GM12865 (cell line): Measurements from ENCODE around the gene SCNN1B.

ENCODE experiments used
- DNase-seq: peaks from one replicate; pipeline ENCODE4 v3.0.0; 2010; ENCODE audit warnings: low read depth
- H3K4me3 ChIP-seq: 2 replicates; pipeline ENCODE4 v1.5.1; 2011; ENCODE audit warnings: mild to moderate bottlenecking, low read depth, low read length, control low read depth
- TF ChIP-seq, protein P1 (sequence below): IDR thresholded peaks from 2 replicates; pipeline ENCODE4 v1.5.1; 2011; ENCODE audit warnings: low read length, control low read depth, low read depth, inconsistent platforms; ENCODE audit not compliant: insufficient read depth; ENCODE audit errors: missing control alignments

SCNN1B gene

DNA sequence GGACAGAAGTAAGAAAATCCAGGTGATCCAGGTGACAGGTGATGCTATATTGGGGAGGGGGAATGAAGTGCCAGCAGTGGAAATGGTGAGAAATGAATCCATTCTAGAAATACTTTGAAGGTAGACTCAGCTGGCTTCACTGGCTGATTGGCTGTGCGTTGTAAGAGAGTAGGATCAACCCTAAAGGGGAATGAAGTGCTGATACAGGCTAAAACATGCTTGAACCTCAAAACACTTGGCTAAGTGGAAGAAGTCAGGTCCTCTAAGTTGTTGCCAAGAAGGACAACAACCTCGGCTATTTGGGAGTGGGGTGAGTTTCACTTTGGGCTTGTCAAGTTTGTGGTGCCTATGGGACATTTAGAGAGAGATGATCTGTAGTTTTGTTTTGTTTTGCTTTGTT is 24.1 kb upstream of the SCNN1B start:
- no peak for DNase-seq
- TF ChIP-seq, protein P1, sequence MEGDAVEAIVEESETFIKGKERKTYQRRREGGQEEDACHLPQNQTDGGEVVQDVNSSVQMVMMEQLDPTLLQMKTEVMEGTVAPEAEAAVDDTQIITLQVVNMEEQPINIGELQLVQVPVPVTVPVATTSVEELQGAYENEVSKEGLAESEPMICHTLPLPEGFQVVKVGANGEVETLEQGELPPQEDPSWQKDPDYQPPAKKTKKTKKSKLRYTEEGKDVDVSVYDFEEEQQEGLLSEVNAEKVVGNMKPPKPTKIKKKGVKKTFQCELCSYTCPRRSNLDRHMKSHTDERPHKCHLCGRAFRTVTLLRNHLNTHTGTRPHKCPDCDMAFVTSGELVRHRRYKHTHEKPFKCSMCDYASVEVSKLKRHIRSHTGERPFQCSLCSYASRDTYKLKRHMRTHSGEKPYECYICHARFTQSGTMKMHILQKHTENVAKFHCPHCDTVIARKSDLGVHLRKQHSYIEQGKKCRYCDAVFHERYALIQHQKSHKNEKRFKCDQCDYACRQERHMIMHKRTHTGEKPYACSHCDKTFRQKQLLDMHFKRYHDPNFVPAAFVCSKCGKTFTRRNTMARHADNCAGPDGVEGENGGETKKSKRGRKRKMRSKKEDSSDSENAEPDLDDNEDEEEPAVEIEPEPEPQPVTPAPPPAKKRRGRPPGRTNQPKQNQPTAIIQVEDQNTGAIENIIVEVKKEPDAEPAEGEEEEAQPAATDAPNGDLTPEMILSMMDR = no peak

DNA sequence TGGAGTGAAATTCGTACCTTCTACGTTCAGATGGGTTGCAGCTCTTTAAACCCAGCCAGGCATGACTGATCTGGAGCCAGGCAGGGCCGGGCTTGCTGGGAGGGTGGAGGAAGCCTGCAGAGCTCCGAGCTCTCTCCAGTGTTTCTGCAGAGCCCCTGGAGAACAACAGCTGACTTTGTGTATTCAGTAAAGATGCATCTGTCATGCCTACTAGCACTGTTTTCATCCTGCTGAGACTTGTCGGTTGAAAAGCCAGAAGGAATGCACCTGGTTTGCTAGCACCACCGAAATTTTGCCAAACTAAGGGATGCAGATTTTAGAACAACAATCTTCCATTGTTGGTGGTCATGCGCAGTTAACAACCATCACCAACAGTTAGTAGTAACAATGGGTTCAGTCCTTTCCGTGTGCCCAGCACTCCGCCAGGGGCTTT is 22.4 kb upstream of the SCNN1B start:
- no peak for DNase-seq
- TF ChIP-seq, protein P1 = no peak

More for the DNA sequence above, 24.1 kb upstream of the SCNN1B start:
- H3K4me3 ChIP-seq = no peak overlapping the region

DNA sequence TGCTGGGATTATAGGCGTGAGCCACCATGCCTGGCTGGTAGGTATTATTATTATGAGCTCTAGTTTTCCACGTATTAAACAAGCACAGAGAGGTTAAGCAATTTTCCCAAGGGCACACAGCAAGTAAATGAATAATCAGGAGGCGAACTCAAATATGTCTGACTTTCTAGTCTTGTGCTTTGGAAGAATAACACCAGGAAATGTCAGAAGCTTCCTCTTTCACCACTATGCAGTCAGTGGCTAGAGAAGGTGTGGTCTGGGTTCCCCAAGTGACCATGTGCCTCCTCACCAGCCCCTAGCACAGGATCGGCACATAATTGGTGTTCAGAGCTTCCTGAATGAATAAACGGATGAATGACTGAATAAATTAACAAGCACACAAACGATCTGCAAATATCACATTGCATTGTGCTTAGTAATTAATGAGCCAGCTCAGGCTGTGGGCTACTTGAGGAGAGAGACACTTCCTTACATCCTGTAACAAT is 21.6 kb upstream of the SCNN1B start:
- TF ChIP-seq, protein P1 = no peak
- DNase-seq = no peak
- no peak overlapping the region for H3K4me3 ChIP-seq

More for the DNA sequence above, 22.4 kb upstream of the SCNN1B start:
- no peak overlapping the region for H3K4me3 ChIP-seq

DNA sequence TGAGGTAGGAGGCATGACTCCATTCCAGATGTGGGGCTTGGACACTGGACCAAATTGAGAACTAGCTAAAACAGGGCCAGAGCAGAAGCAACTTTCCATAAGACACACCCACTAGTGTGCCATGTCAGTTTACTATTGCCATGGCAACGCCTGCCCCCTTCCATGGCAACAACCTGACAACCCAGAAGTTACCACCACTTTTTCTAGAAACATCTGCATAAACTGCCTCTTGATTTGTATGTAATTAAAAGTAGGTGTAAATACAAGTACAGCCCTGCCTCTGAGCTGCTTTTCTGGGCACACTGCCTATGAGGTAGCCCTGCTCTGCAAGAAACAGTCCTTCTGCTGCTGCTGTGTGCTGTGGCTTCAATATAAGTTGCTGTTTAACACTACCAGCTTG is 19.5 kb upstream of the SCNN1B start:
- H3K4me3 ChIP-seq = no peak overlapping the region
- no peak for DNase-seq
- TF ChIP-seq, protein P1 = no peak

DNA sequence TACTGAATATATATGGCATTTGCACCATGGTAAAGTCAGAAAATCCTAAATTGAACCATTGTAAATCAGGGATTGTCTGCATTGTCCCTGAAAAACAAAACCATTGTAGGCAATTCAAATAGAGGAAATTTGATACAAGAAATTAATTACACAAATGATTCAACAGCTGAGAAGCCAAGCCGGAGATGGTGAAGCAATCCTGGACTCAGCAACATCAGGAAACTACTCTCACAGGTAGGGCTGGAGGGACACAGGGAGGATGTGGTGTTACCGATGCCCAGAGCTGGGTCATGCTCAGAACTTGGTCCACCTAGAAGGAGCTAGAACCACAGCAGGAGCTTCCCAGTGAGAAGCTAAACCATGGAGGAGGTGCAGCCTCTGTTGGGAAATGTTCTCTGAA is 18.5 kb upstream of the SCNN1B start:
- no peak overlapping the region for H3K4me3 ChIP-seq
- no peak for DNase-seq
- TF ChIP-seq, protein P1 = no peak

DNA sequence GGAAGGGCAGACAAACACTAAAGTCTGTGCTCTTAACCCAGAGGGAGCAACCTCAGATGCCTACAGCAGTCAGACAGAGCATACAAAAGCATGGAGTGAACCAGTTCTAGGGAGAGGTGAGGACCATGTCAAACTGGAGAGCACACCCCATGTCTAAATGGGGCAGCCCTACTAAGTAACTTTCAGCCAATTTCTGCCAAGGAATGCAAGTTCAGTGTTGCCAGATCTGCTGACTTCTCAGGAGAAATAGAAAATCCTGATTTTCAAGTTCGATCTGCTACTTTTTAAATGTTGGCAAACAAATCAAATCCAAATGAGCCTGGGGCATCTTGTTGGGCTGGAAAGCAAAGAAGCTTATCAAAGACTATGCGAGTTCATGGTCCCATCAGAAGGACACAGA is 17.5 kb upstream of the SCNN1B start:
- no peak for DNase-seq
- TF ChIP-seq, protein P1 = no peak
- no peak overlapping the region for H3K4me3 ChIP-seq

DNA sequence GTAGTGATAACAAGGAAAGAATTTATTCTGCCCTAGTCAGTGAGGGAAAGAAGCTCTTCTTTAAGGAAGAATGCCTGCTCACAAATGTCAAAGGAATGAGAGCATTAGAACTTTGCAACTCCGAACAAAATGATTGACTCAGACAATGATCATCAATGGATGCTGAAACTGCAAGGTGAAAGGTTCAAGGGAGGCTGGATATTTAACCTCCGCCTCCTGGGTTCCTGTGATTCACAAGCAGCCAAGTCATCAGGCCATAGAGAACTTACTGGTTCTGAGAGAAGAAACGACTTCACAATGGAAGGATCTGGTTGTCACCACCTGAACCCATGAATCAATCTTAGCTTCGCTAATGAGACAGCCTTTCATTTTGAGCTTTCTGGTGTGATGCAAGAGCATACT is 16.0 kb upstream of the SCNN1B start:
- no peak overlapping the region for H3K4me3 ChIP-seq
- no peak for DNase-seq
- TF ChIP-seq, protein P1 = no peak
